HepG2 (cell line): ENCODE results near the gene ASPRV1. TPM values are rescaled to one million over a fixed set of nuclear protein-coding genes. Genes with fewer than 3 reads are reported as not detected.

Experiments
- BRD4 ChIP-seq: sonication (generic); formaldehyde crosslinking; IDR thresholded peaks from 2 replicates; pipeline ENCODE4 v1.4.0; 2020; ENCODE audit warnings: missing genetic modification reagents
- CEBPG ChIP-seq: IDR thresholded peaks from 2 replicates; pipeline ENCODE4 v1.6.1; 2016
- DMAP1 ChIP-seq: IDR thresholded peaks from 2 replicates; pipeline ENCODE4 v1.6.1; 2016
- DNMT1 ChIP-seq: sonication (generic); formaldehyde crosslinking; IDR thresholded peaks from 2 replicates; pipeline ENCODE4 v1.5.1; 2020; ENCODE audit warnings: mild to moderate bottlenecking, missing genetic modification reagents
- GMEB2 ChIP-seq: IDR thresholded peaks from 2 replicates; pipeline ENCODE4 v1.6.1; 2016; ENCODE audit warnings: missing biosample characterization, missing genetic modification reagents, low read depth
- HES4 ChIP-seq: sonication (generic); formaldehyde crosslinking; IDR thresholded peaks from 2 replicates; pipeline ENCODE4 v1.9.0; 2021; ENCODE audit warnings: mild to moderate bottlenecking, missing genetic modification reagents, borderline replicate concordance
- IRF1 ChIP-seq: sonication (generic); formaldehyde crosslinking; IDR thresholded peaks from 2 replicates; pipeline ENCODE4 v1.4.0; 2020; ENCODE audit warnings: low read depth, mild to moderate bottlenecking, missing genetic modification reagents
- KLF11 ChIP-seq: IDR thresholded peaks from 2 replicates; pipeline ENCODE4 v1.6.1; 2016; ENCODE audit warnings: missing compliant biosample characterization
- MZF1 ChIP-seq: sonication (generic); formaldehyde crosslinking; IDR thresholded peaks from 2 replicates; pipeline ENCODE4 v1.8.1; 2023; ENCODE audit warnings: mild to moderate bottlenecking, missing genetic modification reagents, borderline replicate concordance
- NFE2L2 ChIP-seq: fragments of 150-350 bp; IDR thresholded peaks from 2 replicates; pipeline ENCODE4 v1.6.1; 2014; ENCODE audit warnings: low read length
- RARA ChIP-seq: IDR thresholded peaks from 2 replicates; pipeline ENCODE4 v1.6.1; 2016; ENCODE audit warnings: missing genetic modification reagents, missing compliant biosample characterization
- SUZ12 ChIP-seq: fragments of 150-350 bp; IDR thresholded peaks from 2 replicates; pipeline ENCODE4 v1.6.1; 2014; ENCODE audit warnings: low read depth, low read length
- TBP ChIP-seq: sonication (generic); formaldehyde crosslinking; IDR thresholded peaks from 2 replicates; pipeline ENCODE4 v1.5.0; 2020; ENCODE audit warnings: missing genetic modification reagents
- TGIF2 ChIP-seq: IDR thresholded peaks from 2 replicates; pipeline ENCODE4 v1.6.1; 2016; ENCODE audit warnings: control low read depth, missing compliant biosample characterization
- ZBTB7B ChIP-seq: sonication (generic); formaldehyde crosslinking; IDR thresholded peaks from 2 replicates; pipeline ENCODE4 v1.4.0; 2020; ENCODE audit warnings: missing genetic modification reagents
- ZNF292 ChIP-seq: sonication (generic); formaldehyde crosslinking; IDR thresholded peaks from 2 replicates; pipeline ENCODE4 v1.8.1; 2022; ENCODE audit warnings: mild to moderate bottlenecking, low read depth, missing genetic modification reagents, borderline replicate concordance
- ZNF431 ChIP-seq: sonication (generic); formaldehyde crosslinking; IDR thresholded peaks from 2 replicates; pipeline ENCODE4 v1.9.0; 2022; ENCODE audit warnings: missing genetic modification reagents, low read depth, mild to moderate bottlenecking, borderline replicate concordance
- polyA plus RNA-seq, 8 experiments: library from polyadenylated mRNA; depleted of rRNA in 3 of 8; stranded (reverse) in 7 of 8; unstranded in 1 of 8; fragments of >200 nt; fragmentation: Illumina TruSeq in 4 of 8; extraction: Trizol in 4 of 8; gene quantifications; 2 replicates each; pipeline versions ENCODE4 v1.2.1 to v1.2.3, GENCODE V29; 2011 to 2016; ENCODE audit warnings: low read depth in 4 of 8, missing spikeins in 1 of 8, mixed read lengths in 1 of 8; ENCODE audit not compliant: insufficient read depth in 1 of 8
- total RNA-seq, 5 experiments: library from RNA; depleted of rRNA; stranded (reverse); fragments of >200 nt; fragmentation: Illumina TruSeq; extraction: Trizol; gene quantifications; 2 replicates each; pipeline ENCODE4 v1.2.3, GENCODE V29; 2016; ENCODE audit warnings: low read depth in 1 of 5
- TF ChIP-seq, protein P1 (sequence below): sonication (generic); formaldehyde crosslinking; conservative IDR thresholded peaks from 2 replicates; pipeline ENCODE4 v1.8.0; 2022; ENCODE audit warnings: low read depth, missing genetic modification reagents
- TF ChIP-seq, protein P2 (sequence below): sonication (generic); formaldehyde crosslinking; IDR thresholded peaks from 2 replicates; pipeline ENCODE4 v1.8.0; 2022; ENCODE audit warnings: missing genetic modification reagents, mild to moderate bottlenecking, inconsistent platforms, borderline replicate concordance
- TF ChIP-seq, protein P3 (sequence below), 2 experiments: sonication (generic) in 1 of 2; formaldehyde crosslinking in 1 of 2; IDR thresholded peaks; 2 replicates each; pipeline versions ENCODE4 v1.4.0 to v1.6.1; 2018 to 2020; ENCODE audit warnings: missing genetic modification reagents in 2 of 2, borderline replicate concordance in 1 of 2, low read depth in 1 of 2, mild to moderate bottlenecking in 1 of 2, missing biosample characterization in 1 of 2
- TF ChIP-seq, protein P4 (sequence below): sonication (generic); formaldehyde crosslinking; IDR thresholded peaks from 2 replicates; pipeline ENCODE4 v1.4.0; 2020; ENCODE audit warnings: missing genetic modification reagents, borderline replicate concordance

Gene ASPRV1
- total and polyA plus RNA-seq, 2 of the 13 experiments (the other 11 are each of a cell fraction or from before 2014, with no cell fraction given) = 0.40 to 0.48 TPM

- TF ChIP-seq, protein P1, sequence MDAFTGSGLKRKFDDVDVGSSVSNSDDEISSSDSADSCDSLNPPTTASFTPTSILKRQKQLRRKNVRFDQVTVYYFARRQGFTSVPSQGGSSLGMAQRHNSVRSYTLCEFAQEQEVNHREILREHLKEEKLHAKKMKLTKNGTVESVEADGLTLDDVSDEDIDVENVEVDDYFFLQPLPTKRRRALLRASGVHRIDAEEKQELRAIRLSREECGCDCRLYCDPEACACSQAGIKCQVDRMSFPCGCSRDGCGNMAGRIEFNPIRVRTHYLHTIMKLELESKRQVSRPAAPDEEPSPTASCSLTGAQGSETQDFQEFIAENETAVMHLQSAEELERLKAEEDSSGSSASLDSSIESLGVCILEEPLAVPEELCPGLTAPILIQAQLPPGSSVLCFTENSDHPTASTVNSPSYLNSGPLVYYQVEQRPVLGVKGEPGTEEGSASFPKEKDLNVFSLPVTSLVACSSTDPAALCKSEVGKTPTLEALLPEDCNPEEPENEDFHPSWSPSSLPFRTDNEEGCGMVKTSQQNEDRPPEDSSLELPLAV (CRISPR knock-in tag) = no peak
- TF ChIP-seq GMEB2 = no peak
- no peak for TF ChIP-seq DMAP1 (CRISPR knock-in tag)
- TF ChIP-seq IRF1 (CRISPR knock-in tag) = no peak
- TF ChIP-seq, protein P2, sequence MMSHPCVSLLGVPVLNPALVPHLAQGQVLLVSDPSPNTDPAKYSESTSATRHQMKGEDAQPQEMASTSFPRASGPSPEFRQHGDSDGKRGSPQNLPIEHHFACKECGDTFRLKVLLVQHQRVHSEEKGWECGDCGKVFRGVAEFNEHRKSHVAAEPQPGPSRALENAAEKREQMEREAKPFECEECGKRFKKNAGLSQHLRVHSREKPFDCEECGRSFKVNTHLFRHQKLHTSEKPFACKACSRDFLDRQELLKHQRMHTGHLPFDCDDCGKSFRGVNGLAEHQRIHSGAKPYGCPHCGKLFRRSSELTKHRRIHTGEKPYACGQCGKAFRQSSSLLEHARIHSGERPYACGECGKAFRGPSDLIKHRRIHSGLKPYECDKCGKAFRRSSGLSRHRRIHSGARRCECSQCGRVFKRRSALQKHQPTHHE = no peak
- TF ChIP-seq, protein P3, sequence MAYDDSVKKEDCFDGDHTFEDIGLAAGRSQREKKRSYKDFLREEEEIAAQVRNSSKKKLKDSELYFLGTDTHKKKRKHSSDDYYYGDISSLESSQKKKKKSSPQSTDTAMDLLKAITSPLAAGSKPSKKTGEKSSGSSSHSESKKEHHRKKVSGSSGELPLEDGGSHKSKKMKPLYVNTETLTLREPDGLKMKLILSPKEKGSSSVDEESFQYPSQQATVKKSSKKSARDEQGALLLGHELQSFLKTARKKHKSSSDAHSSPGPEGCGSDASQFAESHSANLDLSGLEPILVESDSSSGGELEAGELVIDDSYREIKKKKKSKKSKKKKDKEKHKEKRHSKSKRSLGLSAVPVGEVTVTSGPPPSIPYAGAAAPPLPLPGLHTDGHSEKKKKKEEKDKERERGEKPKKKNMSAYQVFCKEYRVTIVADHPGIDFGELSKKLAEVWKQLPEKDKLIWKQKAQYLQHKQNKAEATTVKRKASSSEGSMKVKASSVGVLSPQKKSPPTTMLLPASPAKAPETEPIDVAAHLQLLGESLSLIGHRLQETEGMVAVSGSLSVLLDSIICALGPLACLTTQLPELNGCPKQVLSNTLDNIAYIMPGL (CRISPR knock-in tag; IDR thresholded peaks at IDR 0.05; ENCODE audit: borderline replicate concordance in 1 of 2, low read depth in 1 of 2) = peak in 1 of 2 experiments; percentile 49; a peak in 1 of 4 replicates
- no peak for TF ChIP-seq TGIF2 (CRISPR knock-in tag)
- TF ChIP-seq HES4 (CRISPR knock-in tag) = peak; percentile 64; the same call in 1 of the 2 replicates
- TF ChIP-seq DNMT1 = no peak
- peak; percentile 42; the same call in 1 of the 2 replicates for TF ChIP-seq CEBPG (CRISPR knock-in tag)
- TF ChIP-seq ZNF292 (CRISPR knock-in tag) = peak; percentile 42
- TF ChIP-seq NFE2L2 = no peak
- TF ChIP-seq BRD4 = no peak
- no peak for TF ChIP-seq MZF1 (CRISPR knock-in tag)
- TF ChIP-seq RARA (CRISPR knock-in tag) = no peak
- TF ChIP-seq SUZ12 = no peak
- no peak for TF ChIP-seq TBP (CRISPR knock-in tag)
- TF ChIP-seq, protein P4, sequence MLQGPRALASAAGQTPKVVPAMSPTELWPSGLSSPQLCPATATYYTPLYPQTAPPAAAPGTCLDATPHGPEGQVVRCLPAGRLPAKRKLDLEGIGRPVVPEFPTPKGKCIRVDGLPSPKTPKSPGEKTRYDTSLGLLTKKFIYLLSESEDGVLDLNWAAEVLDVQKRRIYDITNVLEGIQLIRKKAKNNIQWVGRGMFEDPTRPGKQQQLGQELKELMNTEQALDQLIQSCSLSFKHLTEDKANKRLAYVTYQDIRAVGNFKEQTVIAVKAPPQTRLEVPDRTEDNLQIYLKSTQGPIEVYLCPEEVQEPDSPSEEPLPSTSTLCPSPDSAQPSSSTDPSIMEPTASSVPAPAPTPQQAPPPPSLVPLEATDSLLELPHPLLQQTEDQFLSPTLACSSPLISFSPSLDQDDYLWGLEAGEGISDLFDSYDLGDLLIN (CRISPR knock-in tag) = no peak
- peak; percentile 64 for TF ChIP-seq ZBTB7B (CRISPR knock-in tag)
- no peak for TF ChIP-seq KLF11
- no peak for TF ChIP-seq ZNF431 (CRISPR knock-in tag)
Observed at GRCh38 chr2:69948032-69948962, 13.1 kb downstream of the ASPRV1 start (continued).
